GM18498 (cell line): ENCODE results near the gene OFD1.

Source experiments
- ATAC-seq: cut with Tn5 transposase; IDR thresholded peaks from one replicate; pipeline ENCODE4 v1.9.1; 2021; ENCODE audit warnings: mild to moderate bottlenecking, moderate library complexity; ENCODE audit not compliant: unreplicated experiment

The OFD1 gene, protein sequence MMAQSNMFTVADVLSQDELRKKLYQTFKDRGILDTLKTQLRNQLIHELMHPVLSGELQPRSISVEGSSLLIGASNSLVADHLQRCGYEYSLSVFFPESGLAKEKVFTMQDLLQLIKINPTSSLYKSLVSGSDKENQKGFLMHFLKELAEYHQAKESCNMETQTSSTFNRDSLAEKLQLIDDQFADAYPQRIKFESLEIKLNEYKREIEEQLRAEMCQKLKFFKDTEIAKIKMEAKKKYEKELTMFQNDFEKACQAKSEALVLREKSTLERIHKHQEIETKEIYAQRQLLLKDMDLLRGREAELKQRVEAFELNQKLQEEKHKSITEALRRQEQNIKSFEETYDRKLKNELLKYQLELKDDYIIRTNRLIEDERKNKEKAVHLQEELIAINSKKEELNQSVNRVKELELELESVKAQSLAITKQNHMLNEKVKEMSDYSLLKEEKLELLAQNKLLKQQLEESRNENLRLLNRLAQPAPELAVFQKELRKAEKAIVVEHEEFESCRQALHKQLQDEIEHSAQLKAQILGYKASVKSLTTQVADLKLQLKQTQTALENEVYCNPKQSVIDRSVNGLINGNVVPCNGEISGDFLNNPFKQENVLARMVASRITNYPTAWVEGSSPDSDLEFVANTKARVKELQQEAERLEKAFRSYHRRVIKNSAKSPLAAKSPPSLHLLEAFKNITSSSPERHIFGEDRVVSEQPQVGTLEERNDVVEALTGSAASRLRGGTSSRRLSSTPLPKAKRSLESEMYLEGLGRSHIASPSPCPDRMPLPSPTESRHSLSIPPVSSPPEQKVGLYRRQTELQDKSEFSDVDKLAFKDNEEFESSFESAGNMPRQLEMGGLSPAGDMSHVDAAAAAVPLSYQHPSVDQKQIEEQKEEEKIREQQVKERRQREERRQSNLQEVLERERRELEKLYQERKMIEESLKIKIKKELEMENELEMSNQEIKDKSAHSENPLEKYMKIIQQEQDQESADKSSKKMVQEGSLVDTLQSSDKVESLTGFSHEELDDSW

DNA sequence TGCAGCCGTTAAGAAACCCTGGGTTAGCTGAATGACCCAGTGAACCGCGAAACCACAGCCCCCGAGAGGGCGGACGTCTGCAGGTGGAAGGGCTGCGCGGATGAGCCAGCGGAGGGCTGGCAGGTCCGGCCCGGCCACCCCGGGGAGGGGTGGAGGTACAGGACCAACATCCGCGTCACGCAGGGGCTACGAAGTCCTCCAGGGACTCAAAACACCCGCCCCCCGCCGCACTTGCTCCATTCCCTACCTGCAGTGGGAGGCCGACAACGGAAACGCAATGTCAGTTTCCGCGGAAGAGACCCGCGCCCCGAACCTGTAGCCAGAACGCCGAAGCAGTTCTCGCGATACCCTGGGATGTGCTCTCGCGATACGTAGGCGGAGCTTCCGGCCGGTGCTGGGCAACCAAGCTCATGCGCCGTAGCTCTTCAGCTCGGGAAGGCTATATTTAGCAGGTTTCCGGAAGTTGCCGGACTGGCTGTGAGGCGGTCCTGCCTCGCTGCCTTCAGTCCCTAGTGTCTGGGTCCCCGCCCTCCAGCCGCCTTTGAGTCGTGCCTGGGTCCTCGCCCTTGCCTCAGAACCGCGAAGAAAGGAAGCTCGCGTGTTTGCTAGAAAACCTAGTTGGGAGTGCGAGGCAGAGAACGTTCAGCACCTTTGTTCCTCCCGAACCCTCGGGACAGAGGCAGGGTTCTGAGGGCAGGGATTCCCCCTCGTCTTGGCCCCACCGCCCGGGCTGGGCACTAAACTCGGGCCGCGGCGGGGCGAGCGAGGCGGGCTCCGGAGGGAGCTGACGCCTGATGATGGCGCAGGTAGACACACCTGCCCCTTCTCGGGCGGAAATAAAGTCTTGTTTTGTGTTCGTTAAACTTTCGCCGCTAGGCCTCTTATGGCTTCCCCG is at the start of gene OFD1, which contains the start of gene TRAPPC2:
Gene OFD1 (plus strand): TSS at position 471 of the 895 bp plus-strand sequence. CDS start 324 bp downstream, at position 795.
Gene TRAPPC2 (minus strand): TSS at position 343 of the 895 bp plus-strand sequence. CDS start 14,657 bp downstream, outside the sequence.
- peak; percentile 92 for ATAC-seq

DNA sequence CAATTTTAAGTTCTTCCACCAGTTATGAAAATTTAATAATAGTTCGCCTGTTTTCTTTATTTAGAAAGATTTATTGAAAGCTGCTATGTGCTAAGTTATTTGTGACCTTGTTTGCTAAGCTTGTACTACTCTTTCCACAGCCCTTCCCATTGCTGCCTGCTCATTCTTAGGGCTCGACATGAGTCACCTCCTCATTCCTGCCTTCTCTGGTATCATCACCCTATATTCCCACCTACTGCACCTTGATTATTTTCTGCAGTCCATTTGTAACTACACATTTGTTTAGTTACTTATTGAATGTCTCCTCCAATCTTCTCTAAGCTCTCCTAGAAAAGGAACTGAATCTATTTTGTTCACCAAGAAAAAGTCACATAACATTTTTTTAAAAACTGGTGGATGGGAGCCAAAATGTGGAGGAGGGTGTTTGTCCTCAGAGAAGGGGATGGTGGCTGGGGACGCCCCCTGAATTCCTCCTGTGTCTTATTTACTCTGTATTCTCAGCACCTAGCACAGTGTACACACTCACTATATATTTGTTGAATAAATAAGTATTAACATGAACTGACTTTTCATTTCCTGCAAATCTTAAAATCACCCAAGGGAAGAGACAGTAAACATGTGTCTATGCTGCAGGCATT is 49.3 kb upstream of the OFD1 start:
- ATAC-seq, result no peak

DNA sequence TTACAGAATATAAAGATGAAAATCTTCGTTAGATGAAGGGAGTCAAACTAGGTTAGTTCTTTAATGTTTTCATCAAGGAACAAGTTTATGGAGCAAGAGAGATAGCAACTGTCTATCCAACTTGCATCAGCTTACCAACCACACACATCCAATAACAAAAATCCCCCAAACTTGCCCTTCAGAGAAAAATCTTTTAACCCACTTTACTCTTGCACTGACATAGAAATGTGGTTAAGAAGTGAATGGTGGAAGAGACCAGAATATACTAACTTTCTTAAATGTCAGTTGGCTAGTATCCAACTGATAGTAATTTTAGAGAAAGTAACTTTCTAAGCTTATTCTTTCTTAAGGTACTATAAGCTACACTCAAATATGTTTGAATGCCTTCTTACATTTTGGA is 47.3 kb upstream of the OFD1 start:
- ATAC-seq, result no peak

DNA sequence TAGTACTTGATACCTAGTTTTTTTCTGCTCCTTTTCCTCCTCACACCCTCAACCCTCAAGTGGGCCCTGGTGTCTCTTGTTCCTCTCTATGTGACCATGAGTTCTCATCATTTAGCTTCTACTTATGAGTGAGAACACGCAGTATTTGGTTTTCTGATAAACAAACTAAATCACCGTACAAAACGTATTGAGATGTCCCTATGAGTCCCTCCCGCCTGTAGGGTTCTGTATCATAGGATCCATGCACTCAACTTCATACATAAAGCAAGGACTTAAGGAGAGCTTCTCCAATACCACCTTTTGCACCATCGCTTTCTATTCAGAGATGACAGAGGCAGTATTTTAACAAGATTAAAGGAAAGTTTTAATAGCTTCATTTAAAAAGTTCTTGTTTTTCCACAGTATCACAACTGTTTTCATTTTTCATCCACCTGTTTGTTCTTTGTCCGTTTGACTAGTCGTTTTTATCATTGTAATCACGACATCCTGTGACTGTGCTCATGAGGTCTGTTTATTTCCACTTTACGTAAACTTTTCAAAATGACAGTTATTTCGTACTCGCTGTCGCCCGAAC is 46.1 kb upstream of the OFD1 start:
- no peak for ATAC-seq

DNA sequence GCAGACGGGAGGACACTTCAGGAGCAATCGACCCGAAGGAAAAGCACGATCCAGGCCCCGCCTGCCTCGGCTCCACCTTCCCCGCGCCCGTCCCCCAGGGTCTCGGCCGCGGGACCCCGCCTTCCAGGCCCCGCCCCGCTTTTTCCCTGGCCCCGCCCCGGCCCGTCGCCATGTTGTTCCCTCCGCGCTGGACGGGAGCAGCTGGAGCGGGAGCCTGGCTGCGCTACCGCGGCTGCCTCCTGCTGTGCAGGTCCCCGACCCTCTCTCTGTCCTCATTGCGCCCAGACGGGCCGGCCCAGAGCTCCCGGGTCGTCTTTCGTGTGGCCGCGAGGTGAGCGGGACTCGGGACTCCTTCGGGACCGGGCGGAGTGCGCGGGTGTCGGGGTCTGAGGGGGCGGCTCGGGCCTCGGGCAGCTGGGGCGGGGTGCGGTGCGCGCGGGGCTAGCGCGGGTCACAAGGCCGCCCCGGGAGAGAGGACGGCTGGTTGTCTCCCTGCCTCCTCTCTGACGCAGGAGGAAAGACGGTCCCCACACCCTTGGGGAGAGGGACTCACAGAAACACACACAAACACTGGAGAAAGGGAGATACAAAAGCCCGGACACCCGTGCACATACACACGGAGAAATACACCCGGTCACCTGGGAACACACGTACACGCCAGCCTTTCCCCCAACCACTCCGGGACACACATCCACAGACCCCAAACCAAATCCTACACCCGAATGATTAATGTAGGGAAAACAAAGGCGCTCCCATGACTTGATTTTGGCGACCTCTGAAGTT is 45.4 kb upstream of the OFD1 start, which contains the start of gene RAB9A:
Gene RAB9A (plus strand): TSS at position 171 of the 783 bp plus-strand sequence. CDS start 19,619 bp downstream, outside the sequence.
- ATAC-seq, result peak; percentile 79

DNA sequence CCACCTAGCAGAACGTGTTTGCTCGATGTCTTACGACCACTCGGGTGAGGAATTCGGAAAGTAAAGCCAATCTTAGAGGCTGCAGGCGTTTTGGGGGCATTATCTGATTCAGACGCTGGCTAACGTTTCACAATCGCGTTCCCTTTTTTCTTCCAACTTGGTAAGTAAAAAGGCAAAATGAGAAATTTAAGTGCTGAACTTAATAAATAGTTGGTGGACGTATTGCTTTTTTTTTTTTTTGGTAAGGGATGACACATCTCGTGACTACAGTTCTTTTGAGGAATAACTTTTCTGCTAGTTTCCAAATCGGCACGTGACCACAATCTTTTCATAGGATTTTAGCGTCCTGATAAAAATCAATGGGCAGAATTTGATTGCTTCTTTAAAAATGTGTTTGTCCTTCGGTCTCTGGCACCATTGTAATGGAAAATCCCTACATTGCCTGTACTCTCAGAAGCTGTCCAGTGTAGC is 44.8 kb upstream of the OFD1 start:
- ATAC-seq, result no peak

DNA sequence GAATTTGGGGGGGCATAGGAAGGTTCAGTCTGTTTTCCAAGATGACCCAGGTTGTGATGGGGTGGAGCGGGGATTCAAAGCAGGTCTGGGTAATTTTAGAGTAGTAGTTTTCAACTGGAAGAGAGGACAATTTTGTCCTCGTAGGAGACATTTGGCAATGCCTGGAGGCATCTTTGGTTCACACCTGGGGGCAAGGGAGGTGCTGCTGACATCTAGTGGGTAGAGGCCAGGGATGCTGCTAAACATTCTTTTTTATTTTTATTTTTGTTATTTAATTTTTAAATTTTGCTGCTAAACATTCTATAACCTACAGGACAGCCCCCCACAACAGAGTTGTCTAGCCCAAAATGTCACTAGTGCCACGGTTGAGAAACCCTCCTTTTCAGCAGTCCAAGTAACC is 43.7 kb upstream of the OFD1 start:
- no peak for ATAC-seq

DNA sequence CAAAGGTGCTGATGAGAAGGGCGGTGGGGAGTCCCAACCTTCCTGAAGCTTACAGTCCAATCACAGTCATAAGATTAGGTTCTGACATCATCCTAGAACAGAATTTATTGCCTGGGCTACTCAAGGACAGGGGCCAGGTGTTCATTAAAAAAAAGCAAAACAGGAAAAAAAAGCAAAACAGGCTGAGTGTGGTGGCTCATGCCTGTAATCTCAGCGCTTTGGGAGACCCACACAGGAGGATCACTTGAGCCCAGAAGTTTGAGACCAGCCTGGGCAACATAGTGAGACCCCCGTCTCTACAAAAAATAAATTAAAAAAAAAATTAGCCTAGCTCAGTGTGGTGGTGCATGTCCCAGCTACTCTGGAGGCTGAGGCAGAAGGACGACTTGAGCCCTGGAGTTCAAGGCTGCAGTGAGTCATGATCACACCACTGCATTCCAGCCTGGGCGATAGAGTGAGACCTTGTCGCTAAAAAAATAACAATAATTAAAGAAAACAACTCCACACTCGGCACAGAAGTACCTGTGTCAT is 42.6 kb upstream of the OFD1 start:
- ATAC-seq, result no peak

DNA sequence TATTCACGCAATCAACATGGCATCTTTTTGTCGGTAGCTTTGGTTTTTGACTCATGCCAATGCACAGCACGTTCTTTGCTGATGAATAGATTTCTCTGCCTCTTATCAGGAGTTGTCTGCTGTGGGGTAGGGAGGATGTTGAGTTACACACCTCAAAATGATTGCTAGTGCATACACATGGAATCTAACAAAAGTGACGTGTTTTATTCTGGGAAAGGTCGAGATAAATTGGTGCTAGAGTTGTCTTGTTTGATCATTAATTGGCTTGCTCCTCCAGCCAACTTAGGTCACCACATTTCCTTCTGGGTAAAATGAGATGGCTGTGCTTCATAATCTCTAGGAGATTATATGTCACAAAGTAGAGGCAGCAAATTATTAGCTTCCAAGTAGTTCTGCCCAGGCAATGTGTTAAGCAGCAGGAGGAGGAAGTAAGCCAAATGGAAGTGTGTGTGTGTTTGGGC is 41.7 kb upstream of the OFD1 start:
- ATAC-seq, result no peak

DNA sequence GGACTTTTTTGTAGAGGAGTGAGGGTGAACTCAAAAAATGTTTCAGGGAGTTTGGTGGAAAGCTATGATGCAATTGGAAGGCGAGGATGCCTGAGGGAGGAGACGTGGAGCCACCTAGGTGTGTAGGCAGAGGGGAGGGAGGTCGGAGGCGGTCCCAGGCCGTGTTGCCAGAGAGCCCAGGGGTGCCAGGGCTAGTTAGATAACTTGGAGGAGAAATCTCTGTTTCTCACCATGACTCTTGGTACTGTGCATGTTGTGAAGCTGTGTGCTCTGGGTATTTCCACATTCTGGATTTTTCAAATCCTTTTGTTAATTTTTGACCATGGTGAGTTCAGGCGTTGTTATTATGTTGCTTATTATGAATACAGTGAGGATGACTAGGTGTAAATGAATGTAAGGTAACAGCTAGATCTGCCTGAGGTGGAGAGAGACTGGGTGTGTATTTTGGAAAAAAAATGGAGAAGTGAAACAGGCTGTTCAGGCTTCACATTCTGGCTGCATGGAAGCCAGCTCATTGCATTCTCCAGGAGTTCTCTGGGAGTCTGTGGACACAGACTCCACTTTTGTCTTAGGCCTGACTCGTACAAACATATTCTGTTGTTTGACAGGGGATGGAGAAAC is 41.1 kb upstream of the OFD1 start:
- ATAC-seq, result no peak

DNA sequence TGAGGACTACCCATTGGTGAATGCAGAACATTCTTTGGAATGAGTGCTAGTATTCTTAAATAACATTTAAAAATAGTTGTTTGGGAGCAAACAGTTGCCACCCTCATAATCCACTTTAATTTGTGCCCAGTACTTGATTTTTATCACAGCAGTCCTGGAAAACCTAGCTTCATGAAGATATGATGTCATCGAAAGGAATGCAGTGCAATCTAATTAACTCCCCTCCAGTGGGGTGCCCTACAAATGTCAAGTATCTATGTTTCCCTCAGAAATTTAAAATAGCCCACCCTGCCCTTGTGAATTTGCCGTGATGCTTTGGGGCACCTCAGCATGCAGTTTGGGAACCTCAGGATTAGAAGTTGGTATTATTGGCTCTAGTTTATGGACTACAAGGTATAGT is 40.2 kb upstream of the OFD1 start:
- ATAC-seq, result no peak

DNA sequence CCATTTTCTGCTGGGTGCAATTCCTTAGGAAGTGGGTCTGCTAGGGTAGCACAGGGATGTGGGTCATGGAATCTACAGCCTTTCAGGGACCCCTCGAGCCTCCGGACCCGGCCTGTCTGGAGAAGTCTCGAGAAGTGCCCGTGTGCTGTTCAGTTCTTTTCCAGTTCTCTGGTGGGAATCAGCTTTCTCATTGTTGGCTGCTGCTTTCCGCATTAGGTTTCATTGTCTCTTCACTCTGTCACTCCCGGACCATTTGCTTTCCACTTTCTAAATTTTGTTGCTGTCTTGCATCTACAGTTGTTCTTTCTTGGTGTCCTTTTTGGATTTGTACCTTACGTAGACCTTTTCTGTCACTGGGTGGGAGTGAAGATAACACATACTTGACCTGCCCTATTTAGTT is 39.6 kb upstream of the OFD1 start:
- ATAC-seq, result no peak

DNA sequence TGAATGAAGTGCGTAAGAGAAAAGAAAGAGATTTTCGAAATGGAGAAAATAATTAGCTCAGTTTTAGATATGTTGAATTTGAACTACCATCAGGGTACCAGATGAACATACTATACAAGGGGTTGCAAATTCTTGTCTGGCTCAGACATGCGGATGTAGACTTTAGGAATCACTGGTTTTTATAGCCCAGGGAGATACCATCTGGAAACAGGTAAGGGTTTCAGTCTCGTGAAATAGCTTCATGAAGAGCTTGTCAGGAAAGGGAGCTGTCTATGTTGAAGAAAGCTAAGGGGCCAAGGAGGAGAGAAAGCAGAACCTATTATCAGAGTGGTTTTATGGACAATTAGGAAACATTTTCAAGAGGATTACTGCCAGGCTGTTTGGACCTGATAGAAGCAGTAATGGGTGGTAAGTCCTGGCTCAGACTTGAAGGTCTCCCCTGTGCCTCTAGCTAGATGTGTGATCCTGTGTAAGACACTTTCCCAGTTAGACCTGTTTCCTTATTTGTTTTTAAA is 38.9 kb upstream of the OFD1 start:
- no peak for ATAC-seq

DNA sequence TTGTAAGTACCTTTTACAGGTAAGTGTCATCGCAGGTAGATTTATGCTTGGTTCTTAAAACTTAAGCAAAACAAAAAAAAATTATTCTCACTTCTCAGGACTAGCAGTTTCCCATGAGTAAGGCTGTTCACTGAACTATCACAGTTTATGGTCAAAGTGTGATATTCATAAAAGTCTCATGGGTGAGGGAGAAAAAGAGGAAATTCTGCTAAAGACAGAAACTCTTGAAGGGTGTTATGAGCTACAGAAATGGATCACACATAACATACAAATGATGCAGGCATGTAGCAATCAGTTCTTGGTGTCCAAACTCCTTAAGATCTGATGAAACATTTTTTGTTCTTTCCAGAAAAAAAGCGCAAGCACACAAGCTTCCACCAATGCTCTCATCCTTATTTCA is 37.1 kb upstream of the OFD1 start:
- peak; percentile 64 for ATAC-seq

DNA sequence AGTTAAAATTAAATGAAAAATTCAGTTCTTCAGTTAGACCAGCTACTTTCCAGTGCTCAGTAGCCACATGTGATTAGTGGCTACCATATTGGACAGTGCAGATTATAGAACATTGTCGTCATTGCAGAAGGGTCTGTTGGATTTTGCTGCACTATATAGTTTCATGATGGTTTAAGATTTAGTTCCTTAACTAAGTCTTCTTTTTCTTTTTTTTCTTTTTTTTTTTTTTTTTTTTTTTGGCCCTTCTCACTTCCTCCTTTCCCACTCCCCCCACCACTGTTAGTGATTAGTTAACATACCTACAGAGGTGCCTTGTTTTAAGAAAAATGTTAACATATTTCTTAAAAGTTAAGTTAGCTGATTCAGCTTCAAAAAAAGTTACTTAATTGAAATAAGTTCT is 36.6 kb upstream of the OFD1 start:
- no peak for ATAC-seq

DNA sequence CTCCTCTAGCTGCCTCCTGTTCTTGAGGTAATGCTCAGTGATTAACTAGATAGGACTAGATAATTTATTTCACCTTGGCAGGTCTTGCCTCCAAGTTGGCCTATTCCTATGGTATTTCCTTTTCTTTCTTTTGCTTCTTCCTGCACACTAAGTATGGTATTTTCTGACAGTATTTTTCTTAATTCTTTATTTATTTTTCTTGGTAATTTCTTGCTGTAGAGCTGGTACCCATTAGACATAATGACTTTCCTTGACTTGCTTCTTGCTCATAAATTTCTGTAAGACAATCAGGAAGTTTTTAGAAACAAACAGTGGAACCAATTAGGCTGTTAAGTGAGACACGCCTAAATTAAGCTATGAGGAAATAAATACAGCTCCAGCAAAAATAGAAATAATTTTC is 36.1 kb upstream of the OFD1 start:
- no peak for ATAC-seq

DNA sequence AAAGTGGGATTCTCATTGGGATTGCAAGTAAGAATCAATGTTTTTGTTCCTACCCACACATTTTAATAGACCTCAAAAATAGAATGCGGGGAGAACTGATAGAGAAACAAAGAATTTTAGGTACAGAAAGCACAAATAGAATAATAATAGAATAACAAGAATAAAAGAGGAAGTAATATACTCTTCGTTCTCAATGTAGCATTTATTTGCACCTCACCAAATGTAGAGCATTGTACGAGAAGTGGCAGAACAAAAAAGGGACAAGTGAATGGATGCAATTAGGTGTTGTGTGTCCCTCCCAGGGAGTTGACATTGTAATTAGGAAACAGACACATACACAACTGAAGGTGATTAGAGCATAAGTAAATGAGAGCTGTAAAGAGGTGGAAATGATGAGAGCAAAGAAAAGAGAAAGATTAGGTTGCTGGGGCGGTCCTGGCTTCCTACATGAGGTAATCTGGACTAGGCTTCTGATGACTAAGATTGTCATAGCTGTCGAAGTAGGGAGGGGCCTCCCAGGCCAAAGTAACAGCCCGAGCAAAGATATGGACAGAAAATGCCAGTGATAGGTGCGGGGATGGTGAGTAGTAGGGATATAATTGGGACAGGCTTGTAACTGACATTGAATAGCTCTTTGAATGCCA is 35.2 kb upstream of the OFD1 start:
- peak; percentile 60 for ATAC-seq
